ENCODE results near the gene PPP2R5C.

PPP2R5C gene

DNA sequence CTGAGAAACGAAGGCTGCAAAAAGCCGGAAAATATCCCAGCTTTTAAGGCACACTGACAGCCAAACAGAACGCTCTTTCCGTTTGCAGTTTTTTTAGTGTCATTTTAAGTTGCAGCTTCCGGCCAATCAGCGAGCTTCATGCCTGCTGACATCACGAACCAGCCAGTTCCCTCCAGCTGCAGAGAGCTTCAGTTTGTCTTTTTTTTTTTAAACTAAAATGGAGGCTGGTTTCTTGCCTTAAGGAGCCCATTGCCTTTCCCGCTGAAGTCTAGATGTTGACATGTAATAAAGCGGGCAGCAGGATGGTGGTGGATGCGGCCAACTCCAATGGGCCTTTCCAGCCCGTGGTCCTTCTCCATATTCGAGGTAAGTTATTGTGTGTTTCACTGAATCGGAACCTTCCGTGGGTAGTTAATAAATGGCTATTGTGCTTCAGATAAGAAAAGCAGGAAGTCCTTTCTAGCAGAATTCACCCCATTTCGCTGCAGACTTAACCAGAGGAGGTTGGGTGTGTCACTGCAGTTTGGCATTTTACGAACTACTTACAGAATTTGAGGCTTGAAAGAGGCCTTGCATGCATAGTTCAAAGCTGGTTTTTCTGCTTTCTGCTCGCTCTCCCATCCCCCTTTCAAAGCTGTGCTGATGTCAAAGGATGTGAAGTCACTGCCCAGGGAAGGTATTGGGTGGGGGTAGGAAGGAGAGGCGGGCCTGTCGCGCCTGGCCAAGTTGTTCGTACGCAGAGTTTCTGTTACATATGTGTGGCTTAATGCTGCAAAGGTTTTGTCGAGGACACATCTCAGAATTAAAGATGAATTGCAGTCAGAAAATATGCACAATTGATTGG, 48.4 kb downstream of the PPP2R5C start (continued):
- no peak for TF ChIP-seq ZNF792 (tag by site-specific recombination; IDR thresholded peaks at IDR 0.05)
- no peak for TF ChIP-seq ZNF223 (tag by site-specific recombination; IDR thresholded peaks at IDR 0.05)
- peak; percentile 41; the same call in 1 of the 2 replicates for TF ChIP-seq MZF1 (tag by site-specific recombination; IDR thresholded peaks at IDR 0.05; ENCODE audit: borderline replicate concordance)
- no peak for TF ChIP-seq ZNF510 (tag by site-specific recombination; IDR thresholded peaks at IDR 0.05; ENCODE audit: insufficient replicate concordance)
- TF ChIP-seq ZNF214 (tag by site-specific recombination; IDR thresholded peaks at IDR 0.05; ENCODE audit: borderline replicate concordance), result no peak
- TF ChIP-seq ZNF169 (tag by site-specific recombination; IDR thresholded peaks at IDR 0.05), result no peak
- TF ChIP-seq, protein P1, sequence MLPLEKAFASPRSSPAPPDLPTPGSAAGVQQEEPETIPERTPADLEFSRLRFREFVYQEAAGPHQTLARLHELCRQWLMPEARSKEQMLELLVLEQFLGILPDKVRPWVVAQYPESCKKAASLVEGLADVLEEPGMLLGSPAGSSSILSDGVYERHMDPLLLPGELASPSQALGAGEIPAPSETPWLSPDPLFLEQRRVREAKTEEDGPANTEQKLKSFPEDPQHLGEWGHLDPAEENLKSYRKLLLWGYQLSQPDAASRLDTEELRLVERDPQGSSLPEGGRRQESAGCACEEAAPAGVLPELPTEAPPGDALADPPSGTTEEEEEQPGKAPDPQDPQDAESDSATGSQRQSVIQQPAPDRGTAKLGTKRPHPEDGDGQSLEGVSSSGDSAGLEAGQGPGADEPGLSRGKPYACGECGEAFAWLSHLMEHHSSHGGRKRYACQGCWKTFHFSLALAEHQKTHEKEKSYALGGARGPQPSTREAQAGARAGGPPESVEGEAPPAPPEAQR (tag by site-specific recombination; IDR thresholded peaks at IDR 0.05), result no peak
- no peak for TF ChIP-seq ZNF37A (tag by site-specific recombination; IDR thresholded peaks at IDR 0.05)
- no peak for TF ChIP-seq REPIN1 (tag by site-specific recombination; IDR thresholded peaks at IDR 0.05; ENCODE audit: low read depth)
- no peak for TF ChIP-seq ZNF48 (tag by site-specific recombination; IDR thresholded peaks at IDR 0.05)
- TF ChIP-seq, protein P2, sequence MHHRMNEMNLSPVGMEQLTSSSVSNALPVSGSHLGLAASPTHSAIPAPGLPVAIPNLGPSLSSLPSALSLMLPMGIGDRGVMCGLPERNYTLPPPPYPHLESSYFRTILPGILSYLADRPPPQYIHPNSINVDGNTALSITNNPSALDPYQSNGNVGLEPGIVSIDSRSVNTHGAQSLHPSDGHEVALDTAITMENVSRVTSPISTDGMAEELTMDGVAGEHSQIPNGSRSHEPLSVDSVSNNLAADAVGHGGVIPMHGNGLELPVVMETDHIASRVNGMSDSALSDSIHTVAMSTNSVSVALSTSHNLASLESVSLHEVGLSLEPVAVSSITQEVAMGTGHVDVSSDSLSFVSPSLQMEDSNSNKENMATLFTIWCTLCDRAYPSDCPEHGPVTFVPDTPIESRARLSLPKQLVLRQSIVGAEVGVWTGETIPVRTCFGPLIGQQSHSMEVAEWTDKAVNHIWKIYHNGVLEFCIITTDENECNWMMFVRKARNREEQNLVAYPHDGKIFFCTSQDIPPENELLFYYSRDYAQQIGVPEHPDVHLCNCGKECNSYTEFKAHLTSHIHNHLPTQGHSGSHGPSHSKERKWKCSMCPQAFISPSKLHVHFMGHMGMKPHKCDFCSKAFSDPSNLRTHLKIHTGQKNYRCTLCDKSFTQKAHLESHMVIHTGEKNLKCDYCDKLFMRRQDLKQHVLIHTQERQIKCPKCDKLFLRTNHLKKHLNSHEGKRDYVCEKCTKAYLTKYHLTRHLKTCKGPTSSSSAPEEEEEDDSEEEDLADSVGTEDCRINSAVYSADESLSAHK (tag by site-specific recombination; IDR thresholded peaks at IDR 0.05), result no peak
- 0 out of 2 replicates have a peak, but pooled peaks have one; percentile 17 for TF ChIP-seq ZNF610 (tag by site-specific recombination; IDR thresholded peaks at IDR 0.05; ENCODE audit: borderline replicate concordance)

DNA sequence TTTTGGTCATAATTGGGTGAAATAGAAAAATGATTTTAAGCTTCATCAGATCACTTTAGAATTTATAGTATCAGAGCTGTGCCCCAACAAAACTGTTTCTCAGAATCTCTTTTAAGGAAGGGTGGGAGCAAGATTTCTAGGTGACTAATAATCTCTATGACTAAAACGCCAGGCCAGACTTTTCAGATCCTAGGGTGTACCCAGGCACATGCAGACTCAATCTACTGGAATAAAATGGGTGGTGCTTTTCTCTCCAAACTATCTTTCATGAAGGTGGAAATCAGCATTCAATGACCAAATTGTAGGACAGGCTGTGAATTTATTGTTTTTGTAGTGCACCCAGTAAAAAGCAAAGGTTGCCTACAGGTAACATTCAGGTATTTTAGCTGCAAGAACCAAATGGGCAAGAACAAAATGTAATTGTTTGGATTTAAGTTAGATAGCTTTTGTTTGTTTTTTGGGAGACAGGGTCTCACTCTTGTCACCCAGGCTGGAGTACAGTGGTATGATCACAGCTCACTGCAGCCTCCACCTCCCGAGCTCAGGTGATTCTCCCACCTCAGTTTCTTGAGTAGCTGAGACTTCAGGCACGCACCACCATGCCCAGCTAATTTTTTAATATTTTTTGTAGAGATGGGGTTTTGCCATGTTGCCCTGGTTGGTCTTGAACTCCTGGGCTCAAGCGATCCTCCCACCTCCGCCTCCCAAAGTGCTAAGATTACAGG, 49.5 kb downstream of the PPP2R5C start:
- POLR2A ChIA-PET, result no interaction called here
- TF ChIP-seq ZBTB8A (tag by site-specific recombination; IDR thresholded peaks at IDR 0.05), result no peak
- TF ChIP-seq ZNF2 (tag by site-specific recombination; IDR thresholded peaks at IDR 0.05), result no peak
- TF ChIP-seq ZSCAN5A (tag by site-specific recombination; IDR thresholded peaks at IDR 0.05), result no peak
- no peak for TF ChIP-seq GLI2 (tag by site-specific recombination; IDR thresholded peaks at IDR 0.05; ENCODE audit: borderline replicate concordance, low read depth)
- TF ChIP-seq ZNF223 (tag by site-specific recombination; IDR thresholded peaks at IDR 0.05), result no peak
- no peak for TF ChIP-seq ZNF530 (tag by site-specific recombination; IDR thresholded peaks at IDR 0.05; ENCODE audit: low read depth)
- TF ChIP-seq ZNF768 (tag by site-specific recombination; IDR thresholded peaks at IDR 0.05), result no peak
- 0 out of 2 replicates have a peak, but pooled peaks have one; percentile 24 for TF ChIP-seq ZNF664 (tag by site-specific recombination; IDR thresholded peaks at IDR 0.05)
- TF ChIP-seq ZNF146 (tag by site-specific recombination; IDR thresholded peaks at IDR 0.05), result no peak
- TF ChIP-seq ZBTB20 (tag by site-specific recombination; IDR thresholded peaks at IDR 0.05), result 0 out of 2 replicates have a peak, but pooled peaks have one; percentile 10
- peak; percentile 82 for TF ChIP-seq PRDM10 (tag by site-specific recombination; IDR thresholded peaks at IDR 0.05)
- TF ChIP-seq, protein P3, sequence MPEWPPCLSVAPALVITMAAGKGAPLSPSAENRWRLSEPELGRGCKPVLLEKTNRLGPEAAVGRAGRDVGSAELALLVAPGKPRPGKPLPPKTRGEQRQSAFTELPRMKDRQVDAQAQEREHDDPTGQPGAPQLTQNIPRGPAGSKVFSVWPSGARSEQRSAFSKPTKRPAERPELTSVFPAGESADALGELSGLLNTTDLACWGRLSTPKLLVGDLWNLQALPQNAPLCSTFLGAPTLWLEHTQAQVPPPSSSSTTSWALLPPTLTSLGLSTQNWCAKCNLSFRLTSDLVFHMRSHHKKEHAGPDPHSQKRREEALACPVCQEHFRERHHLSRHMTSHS (tag by site-specific recombination; IDR thresholded peaks at IDR 0.05), result no peak
- no peak for TF ChIP-seq KLF7 (tag by site-specific recombination; IDR thresholded peaks at IDR 0.05; ENCODE audit: borderline replicate concordance)
- no peak for TF ChIP-seq ZNF777 (tag by site-specific recombination; IDR thresholded peaks at IDR 0.05; ENCODE audit: borderline replicate concordance)

More for the DNA sequence above, 49.5 kb downstream of the PPP2R5C start:
- Histone ChIP-seq H3K9me3 (ENCODE audit: control insufficient read depth, insufficient read depth, low read depth, low read length) (no peaks in the 10 kb centered on the region), H3K36me3 (ENCODE audit: control insufficient read depth in 2 of 2, insufficient read depth in 1 of 2, low read length in 2 of 2) (peaks cover 0 to 12% of the 10 kb centered on the region in 2 experiments; a peak in 1 of 3 replicates), H3K27ac (ENCODE audit: extremely low read depth, low read depth, low read length) (no peak overlapping the region), H3K4me3 (ENCODE audit: low read depth, low read length) (peak overlapping the region; percentile 81), H3K4me1 (ENCODE audit: control insufficient read depth, insufficient read depth, low read length) (peaks cover 10% of the 10 kb centered on the region)
- CTCF ChIA-PET, result interaction anchor here (1.0 to 4.4 kb wide), 2 partner anchors 22 to 40 kb away, joined by 3 to 21 read pairs; no protein-coding TSS in a partner anchor

Measured in HEK293 (cell line).